HG03280 (cell line): ENCODE results near the gene MARK1.

Source experiments
- ATAC-seq: cut with Tn5 transposase; IDR thresholded peaks from one replicate; pipeline ENCODE4 v1.9.1; 2021; ENCODE audit warnings: mild to moderate bottlenecking, moderate library complexity; ENCODE audit not compliant: unreplicated experiment

The MARK1 gene

DNA sequence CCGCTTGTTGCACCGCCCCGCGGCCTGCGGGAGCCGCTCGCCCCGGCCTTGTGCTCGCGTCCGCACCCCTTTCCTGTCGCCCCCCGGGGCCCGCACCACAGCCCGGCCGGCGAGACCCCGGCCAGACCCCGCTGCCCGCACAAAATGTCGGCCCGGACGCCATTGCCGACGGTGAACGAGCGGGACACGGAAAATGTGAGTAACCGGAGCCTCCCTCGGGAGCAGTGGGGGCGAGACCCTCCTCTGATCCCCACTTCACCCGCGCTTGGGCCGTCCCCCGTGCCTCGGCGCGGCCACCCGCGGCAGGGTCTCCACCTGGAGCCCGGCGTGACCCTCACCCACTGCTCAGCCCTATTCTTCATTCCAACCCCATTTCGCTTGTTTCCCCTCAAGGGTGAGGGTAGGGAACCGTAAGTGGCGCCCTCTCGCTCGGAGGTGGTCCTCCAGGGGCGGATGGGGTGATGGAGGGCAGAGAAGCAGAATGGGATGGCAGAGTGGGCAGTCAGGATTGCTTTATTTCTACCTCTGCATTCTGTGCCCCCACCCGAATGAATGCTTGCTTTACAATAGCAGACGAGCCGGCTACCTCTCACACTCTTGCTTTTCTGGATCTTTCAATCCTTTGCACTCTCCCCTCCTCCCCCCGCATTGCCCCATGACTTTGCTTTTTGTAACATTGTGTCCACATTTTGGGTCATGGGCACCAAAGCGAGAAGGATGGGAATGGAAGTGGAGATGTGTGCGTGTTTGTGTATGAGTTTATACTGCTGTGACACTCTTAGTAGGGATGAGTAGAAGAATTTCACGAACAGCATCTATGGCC, 954 bp downstream of the MARK1 start:
- ATAC-seq = no peak

DNA sequence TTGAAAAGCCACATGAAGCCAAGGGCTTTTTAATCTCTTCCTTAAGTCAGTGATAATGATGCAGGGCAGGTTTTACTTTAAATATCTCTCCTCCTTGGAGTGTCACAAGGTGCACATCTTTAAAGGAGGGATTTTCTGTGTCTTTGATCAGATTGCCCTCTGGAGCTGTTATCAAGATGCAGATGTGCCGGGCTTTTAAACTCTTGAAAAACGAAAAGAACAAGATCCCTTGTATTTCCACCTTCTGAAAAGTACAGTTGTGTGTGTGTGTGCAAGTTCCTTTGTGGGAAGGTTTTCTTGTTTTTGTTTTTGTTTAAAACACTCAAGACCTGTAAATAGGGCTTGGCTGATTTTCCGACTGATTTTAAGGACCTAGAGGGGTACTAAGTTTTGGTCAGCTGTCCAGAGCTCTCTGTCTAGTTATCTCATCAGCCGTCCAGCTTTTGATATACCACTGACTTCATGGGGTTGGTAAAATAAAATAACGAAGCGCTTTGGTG, 1.6 kb downstream of the MARK1 start:
- no peak for ATAC-seq

DNA sequence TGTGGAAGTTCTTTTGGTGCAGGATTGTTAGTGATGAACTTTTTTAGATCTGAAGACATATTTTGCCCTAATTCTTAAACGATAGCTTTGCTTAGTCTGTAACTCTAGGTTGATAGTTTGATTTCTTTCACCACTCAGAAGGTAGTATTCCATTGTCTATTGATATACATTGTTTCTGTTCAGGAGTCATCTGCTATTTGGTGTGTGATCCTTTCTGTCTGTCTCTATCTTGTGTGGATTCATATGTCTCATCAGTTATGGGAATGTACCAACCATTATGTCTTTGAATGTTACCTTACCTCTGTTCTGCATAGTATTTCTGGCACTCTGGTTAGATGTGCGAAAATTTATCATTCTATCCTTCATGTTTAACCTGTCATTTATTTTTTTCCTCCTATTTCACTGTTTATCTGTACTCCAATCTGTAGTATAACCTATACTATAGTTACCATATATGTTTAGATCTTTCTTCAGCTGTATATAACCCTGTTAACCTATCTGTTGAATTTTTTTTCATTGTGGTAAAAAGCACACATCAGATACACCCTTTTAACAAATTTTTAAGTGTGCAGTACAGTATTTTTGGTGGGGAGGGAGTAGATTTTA, 5.7 kb downstream of the MARK1 start:
- no peak for ATAC-seq

DNA sequence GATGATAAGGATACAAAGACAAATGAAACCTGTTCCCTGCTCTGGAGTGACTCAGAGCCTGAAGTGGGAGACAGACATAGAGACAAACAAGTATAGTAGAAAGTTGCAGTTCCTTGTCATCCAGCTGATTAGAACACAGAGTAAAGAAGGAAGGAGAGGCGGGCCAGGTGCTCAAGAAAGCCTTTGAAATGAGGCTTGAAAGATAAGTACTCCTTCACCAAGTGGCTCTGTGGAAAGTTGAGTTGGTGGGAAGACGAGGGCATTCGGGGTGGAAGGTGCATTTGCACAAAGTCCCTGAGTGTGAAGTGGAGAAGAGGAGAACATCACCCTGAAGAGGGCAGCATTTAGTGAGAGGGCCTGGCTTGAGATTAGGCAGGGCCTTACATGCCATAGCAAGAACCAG, 17.0 kb downstream of the MARK1 start:
- ATAC-seq = no peak

DNA sequence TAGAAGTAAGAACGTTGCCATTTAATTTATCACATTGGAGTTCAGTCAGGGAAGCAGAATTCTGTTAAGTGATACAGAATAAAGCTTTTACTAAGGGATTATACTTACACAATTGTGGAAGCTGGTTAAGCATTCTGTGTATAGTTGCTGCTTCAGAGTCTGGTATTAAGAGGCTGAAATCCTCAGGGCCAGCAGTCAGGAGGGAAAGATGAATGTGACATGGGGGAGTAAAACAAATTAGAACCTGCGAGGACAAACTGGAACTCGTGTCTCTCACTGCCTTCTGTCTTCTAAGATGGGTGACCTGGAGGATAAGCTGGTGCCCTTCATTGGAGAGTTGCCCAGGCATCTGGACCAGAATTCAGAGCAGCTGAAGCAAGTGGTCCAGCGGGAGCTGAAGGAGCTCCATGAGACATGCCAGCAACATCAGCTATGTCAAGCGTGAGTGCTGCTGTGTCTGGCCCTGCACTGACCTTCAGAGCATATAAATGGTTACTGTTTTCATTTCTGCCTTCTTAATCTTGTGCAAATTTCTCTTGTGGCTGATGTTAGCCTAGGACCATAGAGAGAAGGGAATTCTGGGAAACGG, 23.0 kb downstream of the MARK1 start:
- no peak for ATAC-seq

DNA sequence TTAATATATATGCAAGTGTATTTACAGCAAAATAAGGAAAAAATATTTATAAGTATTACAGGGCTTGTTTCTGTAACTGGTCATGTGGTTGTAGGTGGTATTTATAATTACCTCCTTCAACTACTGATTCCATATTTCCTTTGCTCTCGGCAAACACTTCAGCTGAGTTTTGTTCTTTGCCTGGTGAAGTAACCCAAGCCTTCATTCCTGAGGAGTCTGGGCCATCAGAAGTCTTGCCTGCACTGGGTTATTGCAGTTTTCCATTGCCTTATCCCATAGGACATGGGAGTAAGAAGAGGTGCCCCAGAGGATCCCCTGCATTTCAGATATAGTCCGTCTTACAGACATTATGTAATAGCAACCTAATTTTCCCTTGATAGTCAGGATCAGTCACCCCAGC, 23.8 kb downstream of the MARK1 start:
- ATAC-seq = no peak

DNA sequence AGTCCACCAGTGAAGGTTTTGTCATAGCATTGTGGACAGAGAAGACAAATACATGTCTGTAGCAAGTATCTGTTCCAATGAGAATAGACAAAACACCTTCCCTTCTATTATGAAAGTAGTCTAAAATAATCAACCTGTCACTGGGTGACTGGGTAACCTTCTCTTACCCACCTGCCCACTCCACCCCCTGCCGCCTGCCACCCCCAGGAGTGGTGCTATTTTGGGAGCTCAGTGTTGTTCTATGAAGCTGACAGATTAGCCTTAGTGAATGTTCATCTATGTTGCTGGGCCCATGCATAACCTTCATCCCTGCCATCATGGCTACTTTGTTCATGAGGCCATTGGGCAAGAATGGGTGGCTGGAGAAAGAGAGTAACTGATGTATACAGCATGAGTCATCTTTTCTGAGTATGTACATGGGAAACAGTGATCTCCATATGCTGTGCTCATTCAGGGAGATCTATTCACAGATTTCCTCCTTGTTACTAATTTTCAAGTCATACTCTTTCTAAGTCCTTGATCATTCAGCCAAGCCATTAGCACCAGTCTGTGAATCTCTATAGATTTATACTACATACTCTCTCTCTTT, 24.8 kb downstream of the MARK1 start:
- ATAC-seq = no peak

DNA sequence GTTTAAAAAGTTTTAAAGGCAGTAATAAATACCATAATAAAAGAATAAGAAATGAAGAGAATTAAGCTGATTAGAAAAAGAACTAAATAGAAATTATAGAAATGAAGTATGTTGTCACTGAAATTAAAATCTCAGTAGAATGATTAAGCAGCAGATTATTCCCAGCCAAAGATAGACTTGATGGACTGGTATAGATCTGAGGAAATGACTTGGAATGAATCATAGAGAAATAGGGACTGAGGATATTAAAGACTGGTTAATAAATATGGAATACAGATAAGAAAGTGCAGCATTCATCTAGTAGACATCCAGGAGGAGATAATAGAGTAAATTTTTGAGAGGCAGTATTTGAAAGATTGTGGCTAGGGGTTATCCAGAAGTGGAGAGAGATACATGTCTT, 28.7 kb downstream of the MARK1 start:
- ATAC-seq = no peak

DNA sequence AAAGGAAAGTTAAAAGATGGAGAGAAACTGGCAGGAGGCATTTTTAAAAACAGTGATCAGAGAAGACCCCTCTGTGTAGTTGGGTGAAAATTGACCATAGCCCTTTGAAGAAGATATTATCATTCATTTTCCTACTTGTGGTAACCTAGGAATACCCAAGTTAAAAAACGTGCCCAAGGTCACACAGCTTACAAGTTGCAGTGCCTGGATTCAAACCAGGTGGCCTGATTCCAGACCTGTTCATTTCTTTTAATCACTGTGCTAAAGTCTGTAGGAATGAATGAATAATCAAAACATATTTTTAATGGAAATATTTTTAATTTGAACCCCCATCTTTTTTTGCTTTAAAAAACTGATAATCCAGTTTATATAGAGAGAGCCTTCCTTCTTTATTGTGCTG, 35.6 kb downstream of the MARK1 start:
- ATAC-seq = no peak

DNA sequence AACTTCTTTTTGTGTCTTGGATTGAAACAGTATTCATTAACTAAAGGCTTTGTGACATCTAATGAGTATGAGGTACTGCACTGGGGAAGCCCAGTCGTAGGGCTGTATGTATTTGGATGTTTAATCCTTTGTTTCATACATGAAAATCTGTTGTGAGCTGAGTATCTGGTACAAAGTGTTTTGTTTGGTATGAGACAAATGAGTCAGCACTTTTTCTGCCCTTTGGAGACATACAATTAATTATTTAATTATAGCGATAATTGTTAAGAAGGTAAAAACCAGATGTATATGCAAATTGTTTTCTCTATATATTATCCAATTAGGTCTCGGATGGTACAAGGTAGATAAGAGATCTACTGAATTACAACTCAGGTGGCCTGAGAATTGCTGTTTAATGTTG, 36.3 kb downstream of the MARK1 start:
- no peak for ATAC-seq

DNA sequence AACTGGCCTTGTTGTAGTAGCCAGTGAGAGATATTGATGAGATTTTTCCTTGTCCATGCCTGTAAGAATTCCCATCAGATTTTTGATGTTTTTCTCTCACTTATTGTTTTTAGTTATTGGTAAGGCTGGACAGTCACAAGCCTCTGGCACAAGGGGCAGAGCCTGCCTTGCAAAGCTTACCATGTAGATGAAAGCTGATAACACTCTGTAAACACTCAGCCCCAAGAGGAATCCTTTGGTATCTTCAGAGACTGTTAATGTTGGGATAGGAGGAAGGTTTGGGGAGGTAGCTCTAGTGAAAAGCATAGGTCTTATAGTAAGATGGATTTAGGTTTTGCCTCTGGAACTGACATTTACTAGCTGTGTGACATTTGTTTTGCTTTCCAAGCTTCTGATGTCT, 37.7 kb downstream of the MARK1 start:
- no peak for ATAC-seq

DNA sequence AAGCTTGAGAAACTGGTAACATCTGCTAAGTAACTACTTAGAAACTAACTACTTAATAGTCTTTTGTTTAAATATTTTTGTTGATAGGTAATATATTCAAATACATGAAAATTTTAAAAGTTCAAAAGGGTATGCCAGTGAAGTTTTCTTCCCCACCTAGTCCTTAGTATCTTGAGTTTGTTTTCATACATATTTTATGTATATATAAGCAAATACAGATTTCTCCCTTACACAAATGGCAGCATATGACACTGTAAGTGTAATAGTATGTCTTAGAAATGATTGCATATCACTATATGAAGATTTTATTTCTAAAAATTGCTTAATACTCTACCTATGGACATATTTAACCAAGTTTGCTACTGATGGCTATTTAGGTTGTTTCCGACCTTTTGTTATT, 38.9 kb downstream of the MARK1 start:
- ATAC-seq = no peak

DNA sequence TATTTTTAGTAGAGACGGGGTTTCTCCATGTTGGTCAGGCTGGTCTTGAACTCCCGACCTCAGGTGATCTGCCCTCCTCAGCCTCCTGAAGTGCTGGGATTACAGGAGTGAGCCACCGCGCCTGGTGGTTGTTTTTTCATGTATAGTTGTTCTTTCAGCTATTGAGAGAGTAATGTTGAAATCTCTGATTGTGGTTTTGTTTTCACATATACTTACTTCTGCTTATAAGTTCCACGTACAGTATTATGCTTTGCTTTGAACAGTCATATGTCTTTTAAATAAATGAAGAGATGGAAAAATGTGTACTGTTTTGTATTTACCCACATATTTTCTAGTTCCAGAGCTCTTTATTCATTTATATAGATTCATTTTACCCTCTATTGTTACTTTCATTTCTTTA, 44.5 kb downstream of the MARK1 start:
- no peak for ATAC-seq

DNA sequence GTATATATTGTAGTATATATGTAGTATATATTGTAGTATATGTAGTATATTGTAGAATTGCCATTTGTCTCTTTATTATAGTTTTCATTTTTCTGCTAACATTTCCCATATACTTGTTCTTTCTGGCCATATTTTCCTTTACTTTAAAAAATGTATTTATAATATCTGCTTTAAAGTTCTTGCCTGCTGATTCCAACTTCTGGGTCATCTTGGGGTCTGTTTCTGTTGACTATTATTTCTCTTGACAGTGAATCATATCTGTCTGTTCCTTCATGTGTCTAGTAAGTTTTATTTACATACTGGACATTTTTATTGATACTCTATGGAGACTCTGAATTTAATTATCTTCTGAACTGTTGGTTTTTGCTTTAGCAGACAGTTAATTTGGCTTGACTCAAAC, 45.9 kb downstream of the MARK1 start:
- ATAC-seq = no peak

DNA sequence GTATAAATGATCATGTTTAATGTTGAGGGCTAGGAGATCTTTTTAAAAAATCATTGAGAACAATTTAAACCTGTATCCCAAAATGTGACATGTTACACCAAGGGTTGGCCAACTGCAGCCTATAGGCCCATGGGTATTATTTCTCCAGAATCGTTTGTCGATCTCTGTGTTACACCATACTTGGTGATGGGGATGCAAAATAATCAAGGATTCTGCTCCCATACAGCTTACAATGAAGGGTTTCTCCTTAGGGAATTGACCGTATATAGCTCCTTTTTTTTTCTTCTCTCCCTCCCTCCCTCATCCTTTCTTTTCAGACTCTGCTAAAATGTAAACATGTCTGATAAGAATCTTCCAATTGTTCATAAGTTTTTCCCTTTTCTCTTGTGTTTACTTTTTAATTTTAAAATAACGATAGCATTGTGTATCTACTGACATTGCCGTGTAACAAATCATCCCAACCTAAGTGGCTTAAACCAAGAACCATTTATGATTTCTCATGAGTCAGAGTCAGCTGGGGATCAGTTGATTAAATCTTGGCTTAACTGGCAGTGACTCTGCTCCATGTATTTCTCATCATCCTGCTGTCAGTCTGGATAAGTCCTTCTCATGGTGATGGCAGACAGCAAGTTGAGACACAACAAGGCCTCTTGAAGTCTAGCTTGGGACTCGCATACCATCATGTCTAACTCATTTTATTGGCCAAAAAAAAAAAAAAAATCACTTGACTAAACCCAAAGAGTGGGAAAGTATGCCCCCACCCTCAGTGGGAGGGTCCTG, 48.0 kb downstream of the MARK1 start:
- no peak for ATAC-seq

DNA sequence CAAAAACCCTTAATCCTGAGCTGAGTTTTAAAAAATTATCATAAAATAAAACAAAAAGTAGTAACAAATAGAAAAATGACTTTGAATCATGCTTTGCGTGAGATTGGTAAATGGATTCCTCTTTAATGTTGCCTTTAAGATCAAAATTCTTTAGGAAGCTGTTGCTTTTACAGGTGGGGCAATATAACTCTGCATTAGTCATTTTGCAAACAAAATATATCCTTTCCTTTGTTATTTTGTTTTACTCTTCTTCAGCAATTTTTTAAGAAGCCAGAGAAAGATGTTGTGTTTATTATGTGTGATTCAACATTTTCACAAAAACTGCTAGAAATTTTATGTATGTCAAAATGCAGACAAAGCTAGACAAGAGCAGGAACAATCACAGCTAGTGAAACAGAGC, 50.0 kb downstream of the MARK1 start:
- no peak for ATAC-seq

DNA sequence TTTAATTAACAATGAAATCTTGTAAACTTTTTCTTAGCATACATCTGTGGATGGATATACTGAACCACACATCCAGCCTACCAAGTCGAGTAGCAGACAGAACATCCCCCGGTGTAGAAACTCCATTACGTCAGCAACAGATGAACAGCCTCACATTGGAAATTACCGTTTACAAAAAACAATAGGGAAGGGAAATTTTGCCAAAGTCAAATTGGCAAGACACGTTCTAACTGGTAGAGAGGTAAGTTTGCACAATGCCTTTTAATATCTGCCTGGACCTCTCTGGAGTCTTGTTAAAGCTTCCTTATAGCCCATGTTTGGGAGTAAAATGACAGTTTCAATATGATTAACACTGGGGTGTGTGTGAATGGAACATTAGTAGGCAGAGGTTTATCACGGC, 51.4 kb downstream of the MARK1 start:
- no peak for ATAC-seq

DNA sequence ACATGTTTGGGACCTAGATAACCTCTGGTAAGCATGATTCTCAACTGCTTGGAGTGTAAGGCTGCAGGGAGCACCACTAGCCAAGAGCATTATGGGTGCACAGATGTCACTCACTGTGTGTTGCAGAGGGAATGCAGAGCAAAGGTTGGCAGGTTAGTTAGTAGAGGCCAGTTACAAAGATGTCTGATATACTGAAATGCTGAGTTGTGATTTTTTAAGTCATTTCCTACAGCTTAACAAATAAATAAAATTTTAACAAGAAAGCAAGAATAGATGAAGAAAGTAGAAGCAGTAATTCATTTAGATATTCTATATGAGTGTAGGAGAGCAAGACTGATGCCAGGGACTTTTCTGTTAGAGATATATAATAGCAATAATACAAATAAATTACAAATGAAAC, 64.8 kb downstream of the MARK1 start:
- no peak for ATAC-seq

DNA sequence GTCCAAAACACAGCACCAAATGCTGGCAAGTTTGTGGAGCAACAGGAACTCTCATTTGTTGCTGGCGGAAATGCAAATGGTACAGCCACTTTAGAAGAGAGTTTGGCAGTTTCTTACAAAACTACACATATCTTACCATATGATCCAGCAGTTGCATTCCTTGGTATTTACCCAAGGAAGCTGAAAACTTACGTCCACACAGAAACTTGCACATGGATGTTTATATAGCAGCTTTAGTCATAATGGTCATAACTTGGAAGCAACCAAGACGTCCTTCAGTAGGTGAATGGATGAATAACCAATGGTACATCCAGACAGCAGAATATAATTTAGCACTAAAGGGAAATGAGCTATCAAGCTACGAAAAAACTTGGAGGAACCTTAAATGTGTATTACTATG, 66.4 kb downstream of the MARK1 start:
- no peak for ATAC-seq

DNA sequence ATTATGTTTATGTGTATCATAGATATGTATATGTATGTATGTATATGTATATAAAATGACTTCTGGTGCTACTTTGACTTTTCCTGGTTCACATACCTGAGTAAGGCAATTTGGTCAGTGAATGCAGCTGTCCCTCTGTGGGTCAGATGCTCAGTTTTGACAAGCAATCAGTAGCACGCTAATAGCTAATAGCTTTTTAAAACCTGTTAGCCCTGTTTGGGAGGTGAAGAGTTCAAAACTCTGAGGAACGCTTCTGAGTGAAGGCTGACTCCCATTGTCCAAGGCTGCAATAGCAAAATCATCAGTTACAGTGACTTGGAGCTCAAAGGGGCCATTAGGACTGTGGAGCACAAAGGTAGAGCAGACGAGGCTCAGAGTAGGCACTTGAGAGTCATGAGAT, 67.2 kb downstream of the MARK1 start:
- ATAC-seq = no peak

DNA sequence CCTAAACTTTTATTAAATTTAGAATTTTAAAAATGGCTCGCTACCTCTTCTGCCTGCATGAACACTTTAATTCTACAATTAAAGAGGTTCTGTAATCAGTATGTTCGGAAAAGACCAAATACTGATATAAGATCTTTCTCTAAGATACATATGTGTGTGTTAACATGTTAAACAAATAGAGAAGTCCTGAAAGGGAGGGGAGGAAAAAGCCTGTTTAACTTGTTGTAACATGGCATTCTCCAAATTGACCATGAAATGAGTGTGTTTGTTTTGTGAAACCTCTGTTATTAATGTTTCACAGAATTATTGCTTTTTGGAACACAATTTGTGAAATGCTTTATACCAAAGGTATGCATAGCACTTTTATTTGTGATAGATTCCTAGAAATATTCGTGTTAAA, 77.0 kb downstream of the MARK1 start:
- no peak for ATAC-seq
